ENCODE results near the gene CD302.

- no peak for TF ChIP-seq EZH2 (IDR thresholded peaks at IDR 0.05; ENCODE audit: insufficient read depth, poor library complexity, severe bottlenecking)
- TF ChIP-seq EZH2phosphoT487 (IDR thresholded peaks at IDR 0.05; ENCODE audit: insufficient read depth, low read depth): no peak
Observed at GRCh38 chr2:159758686-159759085, 39.3 kb downstream of the CD302 start.

Measured in GM23248 (cell line).